Mesenchymal stem cell (in vitro differentiated cells and primary cell): ENCODE data around the gene ZBTB16.

Source experiments
- DNase-seq: peaks from one replicate; pipeline ENCODE4 v3.0.0-alpha.2; 2013
- H2AFZ ChIP-seq: one replicate; pipeline ENCODE4 v1.6.1; 2013; ENCODE audit warnings: low read depth, mild to moderate bottlenecking, control low read depth, inconsistent platforms, low read length, moderate library complexity
- H2AK5ac ChIP-seq: 2 replicates; pipeline ENCODE4 v1.6.1; 2013; ENCODE audit warnings: low read length, moderate library complexity, mild to moderate bottlenecking, inconsistent platforms; ENCODE audit not compliant: severe bottlenecking
- H2BK120ac ChIP-seq: one replicate; pipeline ENCODE4 v1.6.1; 2013; ENCODE audit warnings: low read depth, mild to moderate bottlenecking, inconsistent platforms, low read length, moderate library complexity
- H2BK12ac ChIP-seq, 2 experiments: one replicate each; pipeline ENCODE4 v1.6.1; 2013; ENCODE audit warnings: inconsistent platforms in 2 of 2, low read length in 2 of 2, mild to moderate bottlenecking in 2 of 2, moderate library complexity in 2 of 2, control low read depth in 1 of 2
- H2BK15ac ChIP-seq: one replicate; pipeline ENCODE4 v1.6.1; 2013; ENCODE audit warnings: mild to moderate bottlenecking, low read depth, inconsistent platforms; ENCODE audit not compliant: poor library complexity, severe bottlenecking
- H2BK5ac ChIP-seq: 2 replicates; pipeline ENCODE4 v1.6.1; 2013; ENCODE audit warnings: low read depth, mild to moderate bottlenecking, low read length, control low read depth, inconsistent platforms; ENCODE audit not compliant: poor library complexity, severe bottlenecking
- H3K14ac ChIP-seq, 2 experiments: one replicate each; pipeline ENCODE4 v1.6.1; 2013; ENCODE audit warnings: inconsistent platforms in 2 of 2, low read length in 2 of 2, control low read depth in 1 of 2, mild to moderate bottlenecking in 1 of 2, moderate library complexity in 1 of 2
- H3K18ac ChIP-seq, 2 experiments: one replicate each; pipeline ENCODE4 v1.6.1; 2013; ENCODE audit warnings: inconsistent platforms in 2 of 2, low read length in 2 of 2, control low read depth in 1 of 2, low read depth in 1 of 2, mild to moderate bottlenecking in 1 of 2
- H3K23ac ChIP-seq, 2 experiments: one replicate each; pipeline ENCODE4 v1.6.1; 2013; ENCODE audit warnings: inconsistent platforms in 2 of 2, low read length in 2 of 2, mild to moderate bottlenecking in 2 of 2, moderate library complexity in 2 of 2, control low read depth in 1 of 2
- H3K27ac ChIP-seq: 2 replicates; pipeline ENCODE4 v1.5.1; 2013; ENCODE audit warnings: mild to moderate bottlenecking, moderate library complexity, low read length, control low read depth, inconsistent platforms; ENCODE audit not compliant: poor library complexity, severe bottlenecking
- H3K27me3 ChIP-seq, 2 experiments: 2 replicates each; pipeline versions ENCODE4 v1.6.1 to v1.7.0; 2013; ENCODE audit warnings: low read length in 2 of 2, mild to moderate bottlenecking in 2 of 2, moderate library complexity in 2 of 2, control low read depth in 1 of 2, inconsistent platforms in 1 of 2; ENCODE audit not compliant: control insufficient read depth in 1 of 2, insufficient read depth in 1 of 2
- H3K36me3 ChIP-seq, 2 experiments: 2 replicates each; pipeline versions ENCODE4 v1.6.1 to v1.7.0; 2013; ENCODE audit warnings: low read length in 2 of 2, control low read depth in 1 of 2, inconsistent platforms in 1 of 2, low read depth in 1 of 2, mild to moderate bottlenecking in 1 of 2; ENCODE audit not compliant: insufficient read depth in 2 of 2, control insufficient read depth in 1 of 2
- H3K4ac ChIP-seq, 2 experiments: one replicate each; pipeline ENCODE4 v1.6.1; 2013; ENCODE audit warnings: inconsistent platforms in 2 of 2, low read length in 2 of 2, mild to moderate bottlenecking in 2 of 2, moderate library complexity in 2 of 2, control low read depth in 1 of 2, low read depth in 1 of 2
- H3K4me1 ChIP-seq: 2 replicates; pipeline ENCODE4 v1.6.1; 2013; ENCODE audit warnings: low read depth, low read length, control low read depth; ENCODE audit not compliant: control insufficient read depth, insufficient read depth
- H3K4me2 ChIP-seq: 2 replicates; pipeline ENCODE4 v1.6.1; 2013; ENCODE audit warnings: low read length, mild to moderate bottlenecking, inconsistent platforms; ENCODE audit not compliant: poor library complexity, severe bottlenecking
- H3K4me3 ChIP-seq, 2 experiments: 2 replicates each; pipeline versions ENCODE4 v1.5.1 to v1.7.0; 2013; ENCODE audit warnings: low read length in 2 of 2, mild to moderate bottlenecking in 2 of 2, control low read depth in 1 of 2, low read depth in 1 of 2; ENCODE audit not compliant: insufficient read depth in 1 of 2
- H3K79me1 ChIP-seq: replicated peaks from 2 replicates; pipeline ENCODE4 v1.6.1; 2013; ENCODE audit warnings: mild to moderate bottlenecking, control low read depth, low read length, inconsistent platforms; ENCODE audit not compliant: poor library complexity, severe bottlenecking
- H3K9ac ChIP-seq: 2 replicates; pipeline ENCODE4 v1.7.0; 2013; ENCODE audit warnings: mild to moderate bottlenecking, low read length, moderate library complexity
- H3K9me3 ChIP-seq: 2 replicates; pipeline ENCODE4 v1.7.0; 2013; ENCODE audit warnings: mild to moderate bottlenecking, low read length; ENCODE audit not compliant: control insufficient read depth
- H4K8ac ChIP-seq: one replicate; pipeline ENCODE4 v1.6.1; 2013; ENCODE audit warnings: inconsistent platforms, mild to moderate bottlenecking, low read length, moderate library complexity
- H4K91ac ChIP-seq: one replicate; pipeline ENCODE4 v1.6.1; 2013; ENCODE audit warnings: mild to moderate bottlenecking, low read length, inconsistent platforms
- WGBS: methylation state at CpG from one replicate; pipeline ENCODE4 v1.1.7; 2013; ENCODE audit warnings: mixed read lengths; 5-methylcytosine and 5-hydroxymethylcytosine counted together

The ZBTB16 gene

DNA sequence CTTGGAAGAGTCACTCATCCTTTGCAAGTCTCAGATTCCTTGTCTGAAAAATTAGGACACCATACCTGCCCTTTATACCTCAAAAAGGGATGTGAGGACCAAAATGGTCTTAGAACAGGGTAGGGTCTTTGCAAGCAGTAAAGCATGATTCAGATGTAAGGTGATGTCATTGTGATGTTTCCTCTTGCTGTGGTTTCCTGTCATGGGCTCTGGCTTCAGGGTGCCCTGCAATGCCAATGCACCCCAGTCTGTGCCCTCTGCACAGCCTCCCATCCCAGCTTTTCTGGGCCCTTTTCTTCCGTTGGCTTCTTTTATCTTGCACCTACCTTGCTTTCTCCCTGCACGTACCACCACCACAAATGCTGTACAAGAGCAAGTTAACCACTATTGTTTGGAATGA is 148.9 kb downstream of the ZBTB16 start:
- H3K36me3 ChIP-seq: no peaks in the 10 kb centered on the region
- no peaks in the 10 kb centered on the region for H3K79me1 ChIP-seq
- H3K4me3 ChIP-seq: no peak overlapping the region
- no peak overlapping the region for H3K9ac ChIP-seq
- no peak overlapping the region for H3K18ac ChIP-seq
- H2BK5ac ChIP-seq: no peak overlapping the region
- H4K91ac ChIP-seq: no peak overlapping the region
- peaks cover 2% of the 10 kb centered on the region for H3K4me1 ChIP-seq
- no peak overlapping the region for H2BK12ac ChIP-seq
- H3K9me3 ChIP-seq: no peaks in the 10 kb centered on the region
- no peak for DNase-seq
- no peak overlapping the region for H2BK120ac ChIP-seq
- no peak overlapping the region for H2BK15ac ChIP-seq
- no peak overlapping the region for H3K23ac ChIP-seq
- no peak overlapping the region for H3K14ac ChIP-seq
- H4K8ac ChIP-seq: no peak overlapping the region
- no peak overlapping the region for H3K4ac ChIP-seq
- peaks cover 32 to 61% of the 10 kb centered on the region in 2 experiments for H3K27me3 ChIP-seq
- no peak overlapping the region for H3K4me2 ChIP-seq
- no peak overlapping the region for H2AK5ac ChIP-seq
- no CpG with 5 or more reads among the region's 2 CpGs for WGBS
- no peak overlapping the region for H2AFZ ChIP-seq
- H3K27ac ChIP-seq: no peak overlapping the region

DNA sequence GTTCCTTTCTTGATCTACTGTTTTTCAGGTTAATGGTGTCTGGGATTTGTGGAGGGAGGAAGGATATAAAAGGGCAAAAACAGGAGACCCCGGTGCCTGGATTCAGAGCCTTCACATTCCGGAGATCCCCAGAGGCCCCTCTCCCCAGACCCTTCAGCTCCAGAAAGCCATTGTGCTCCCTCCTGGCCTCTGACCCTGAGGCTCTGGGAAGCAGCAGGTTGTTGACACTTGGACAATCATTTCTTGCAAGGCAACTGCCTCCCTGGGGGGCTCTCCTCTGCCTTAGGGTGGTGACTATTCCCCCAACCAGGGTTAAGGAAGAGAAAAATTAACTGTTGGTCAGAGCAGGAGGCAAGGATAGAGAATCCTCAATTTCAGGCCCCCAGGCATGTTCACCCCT is 149.8 kb downstream of the ZBTB16 start:
- Histone ChIP-seq H3K27me3 (peaks cover 32 to 61% of the 10 kb centered on the region in 2 experiments), H2BK5ac (no peak overlapping the region), H3K27ac (no peak overlapping the region), H3K23ac (no peak overlapping the region), H4K91ac (no peak overlapping the region), H2BK15ac (no peak overlapping the region), H2AFZ (no peak overlapping the region), H2AK5ac (no peak overlapping the region), H4K8ac (no peak overlapping the region), H3K9ac (no peak overlapping the region), H2BK120ac (no peak overlapping the region), H3K4me2 (no peak overlapping the region), H3K14ac (no peak overlapping the region), H3K9me3 (no peaks in the 10 kb centered on the region), H3K79me1 (no peaks in the 10 kb centered on the region), H3K36me3 (no peaks in the 10 kb centered on the region), H3K4me1 (peaks cover 2% of the 10 kb centered on the region), H2BK12ac (no peak overlapping the region), H3K4ac (no peak overlapping the region), H3K18ac (no peak overlapping the region), H3K4me3 (no peak overlapping the region)
- DNase-seq: no peak
- 24% methylated on average over 2 of the region's 2 CpGs for WGBS

GRCh38 chr11:114209904-114210303 is 150.4 kb downstream of the ZBTB16 start:
- Histone ChIP-seq H3K4me2 (no peak overlapping the region), H3K79me1 (no peaks in the 10 kb centered on the region), H3K9ac (no peak overlapping the region), H3K23ac (peak overlapping the region in 1 of 2 experiments; percentile 52), H2AFZ (no peak overlapping the region), H2BK5ac (no peak overlapping the region), H3K18ac (no peak overlapping the region), H3K27me3 (peaks cover 32 to 57% of the 10 kb centered on the region in 2 experiments), H3K9me3 (no peaks in the 10 kb centered on the region), H2BK15ac (no peak overlapping the region), H3K36me3 (no peaks in the 10 kb centered on the region), H2BK12ac (no peak overlapping the region), H3K14ac (no peak overlapping the region), H3K4me3 (no peak overlapping the region), H4K91ac (no peak overlapping the region), H2AK5ac (no peak overlapping the region), H3K4me1 (peaks cover 2% of the 10 kb centered on the region), H2BK120ac (no peak overlapping the region), H3K27ac (no peak overlapping the region), H4K8ac (no peak overlapping the region), H3K4ac (no peak overlapping the region)
- 74% methylated on average over 3 of the region's 9 CpGs for WGBS
- DNase-seq: no peak

GRCh38 chr11:114211444-114212121 is 152.1 kb downstream of the ZBTB16 start:
- Histone ChIP-seq H3K4me2 (no peak overlapping the region), H3K9me3 (no peaks in the 10 kb centered on the region), H3K27me3 (peaks cover 41 to 55% of the 10 kb centered on the region in 2 experiments), H2BK120ac (no peak overlapping the region), H4K8ac (no peak overlapping the region), H4K91ac (no peak overlapping the region), H2BK15ac (no peak overlapping the region), H3K18ac (peak overlapping the region in 1 of 2 experiments; percentile 28), H2BK5ac (no peak overlapping the region), H3K9ac (no peak overlapping the region), H3K4ac (no peak overlapping the region), H2AK5ac (no peak overlapping the region), H2BK12ac (peak overlapping the region in 1 of 2 experiments; percentile 16), H3K4me3 (no peak overlapping the region), H3K14ac (no peak overlapping the region), H3K27ac (no peak overlapping the region), H3K4me1 (peaks cover 2% of the 10 kb centered on the region), H3K79me1 (no peaks in the 10 kb centered on the region), H2AFZ (peak overlapping the region; percentile 29), H3K36me3 (no peaks in the 10 kb centered on the region), H3K23ac (peak overlapping the region in 1 of 2 experiments; percentile 50)
- 43% methylated on average over 20 of the region's 20 CpGs for WGBS
- DNase-seq: no peak
